HepG2 (cell line): ENCODE results near the gene PRRT2. TPM values are rescaled to one million over a fixed set of nuclear protein-coding genes. Genes with fewer than 3 reads are reported as not detected.

ENCODE experiments used
- ATAC-seq: fragments of 200-7000 bp; cut with Tn5 transposase; 3 replicates; pipeline ENCODE4 v1.9.1; 2020; ENCODE audit warnings: mild to moderate bottlenecking, moderate library complexity
- BruUV-seq: library from RNA; stranded (reverse); fragments of 400-500 nt; replicated peaks from 2 replicates; lab custom pipeline; 2021; lab: Mats Ljungman, UMichigan
- CTCF ChIA-PET: fragments of 300-600 bp; formaldehyde crosslinking; extraction: SDS; loops from one replicate; lab custom pipeline; 2021; ENCODE audit warnings: low total read pairs, inconsistent platforms, low intra/inter-chr PET ratio; lab: Yijun Ruan, JAX
- POLR2A ChIA-PET: fragments of 350-600 bp; sonication (Branson Sonifier 250); formaldehyde crosslinking; loops from one replicate; lab custom pipeline; 2020; ENCODE audit warnings: antibody characterized with exemption, inconsistent platforms; lab: Yijun Ruan, JAX
- DNase-seq: peaks from one replicate; pipeline ENCODE4 v3.0.0-alpha.2; 2015; ENCODE audit warnings: low spot score
- FAIRE-seq: peaks from 3 replicates; lab custom pipeline; 2011; peaks lifted over from hg19 to GRCh38; lab: Jason Lieb, UNC
- H2AFZ ChIP-seq: one replicate; pipeline ENCODE4 v1.6.1; 2011; ENCODE audit warnings: low read length, inconsistent platforms
- H3K27ac ChIP-seq: fragments of 300-600 bp; 3 replicates; pipeline ENCODE4 v1.8.0; 2011; ENCODE audit warnings: mixed run types, mild to moderate bottlenecking, mixed read lengths, low read length, inconsistent platforms; ENCODE audit not compliant: insufficient read depth; ENCODE audit errors: extremely low read length
- H3K27me3 ChIP-seq, 2 experiments: fragments of 200-600 bp in 1 of 2; 2 replicates in 1 of 2; 3 replicates in 1 of 2; pipeline versions ENCODE4 v1.6.0 to v1.8.0; 2011; ENCODE audit warnings: low read length in 2 of 2, mild to moderate bottlenecking in 2 of 2, moderate library complexity in 2 of 2, inconsistent platforms in 1 of 2; ENCODE audit not compliant: insufficient read depth in 2 of 2, control insufficient read depth in 1 of 2
- H3K36me3 ChIP-seq, 2 experiments: fragments of 200-600 bp in 1 of 2; replicated peaks in 1 of 2; 2 replicates in 1 of 2; 3 replicates in 1 of 2; pipeline versions ENCODE4 v1.5.1 to v1.8.0; 2011; ENCODE audit warnings: low read length in 2 of 2, inconsistent platforms in 1 of 2; ENCODE audit not compliant: insufficient read depth in 2 of 2, control insufficient read depth in 1 of 2
- H3K4me1 ChIP-seq: 2 replicates; pipeline ENCODE4 v1.5.1; 2012; ENCODE audit warnings: low read length, inconsistent platforms; ENCODE audit not compliant: insufficient read depth
- H3K4me2 ChIP-seq: 2 replicates; pipeline ENCODE4 v1.6.0; 2011; ENCODE audit warnings: low read depth, low read length, inconsistent platforms
- H3K4me3 ChIP-seq, 3 experiments: fragments of 200-600 bp in 1 of 3; sonication (generic), shearing (Covaris generic) in 1 of 3; replicated peaks in 1 of 3; 2 replicates each; pipeline ENCODE4 v1.5.1; 2011 to 2016; ENCODE audit warnings: low read length in 3 of 3, inconsistent platforms in 2 of 3, low read depth in 2 of 3, mild to moderate bottlenecking in 2 of 3, control low read depth in 1 of 3, mixed read lengths in 1 of 3; ENCODE audit not compliant: insufficient read depth in 1 of 3
- H3K79me2 ChIP-seq: one replicate; pipeline ENCODE4 v1.6.1; 2011; ENCODE audit warnings: low read length, inconsistent platforms; ENCODE audit not compliant: insufficient read depth
- H3K9ac ChIP-seq: 2 replicates; pipeline ENCODE4 v1.6.0; 2011; ENCODE audit warnings: mild to moderate bottlenecking, low read depth, low read length, inconsistent platforms; ENCODE audit not compliant: insufficient read depth
- H3K9me3 ChIP-seq: 2 replicates; pipeline ENCODE4 v1.5.1; 2012; ENCODE audit warnings: mild to moderate bottlenecking, low read length
- H4K20me1 ChIP-seq: 2 replicates; pipeline ENCODE4 v1.6.0; 2011; ENCODE audit warnings: inconsistent platforms, mild to moderate bottlenecking, low read length, moderate library complexity; ENCODE audit not compliant: insufficient read depth
- AGO2 ChIP-seq: fragments of 200-400 bp; formaldehyde crosslinking; optimal IDR thresholded peaks from 2 replicates; pipeline ENCODE3; 2017; ENCODE audit warnings: mild to moderate bottlenecking, low read depth, low read length, moderate library complexity
- BCL3 ChIP-seq: sonication (generic); formaldehyde crosslinking; IDR thresholded peaks from 2 replicates; pipeline ENCODE4 v1.5.1; 2020; ENCODE audit warnings: mild to moderate bottlenecking, missing genetic modification reagents, moderate library complexity
- CEBPG ChIP-seq: IDR thresholded peaks from 2 replicates; pipeline ENCODE4 v1.6.1; 2016
- CTCF ChIP-seq: sonication (generic); formaldehyde crosslinking; IDR thresholded peaks from 2 replicates; pipeline ENCODE4 v1.5.0; 2020; ENCODE audit warnings: mild to moderate bottlenecking, missing genetic modification reagents, moderate library complexity
- ELF3 ChIP-seq: IDR thresholded peaks from 2 replicates; pipeline ENCODE4 v1.6.1; 2016; ENCODE audit warnings: missing genetic modification reagents, missing compliant biosample characterization
- GLI4 ChIP-seq: sonication (generic); formaldehyde crosslinking; IDR thresholded peaks from 2 replicates; pipeline ENCODE4 v1.5.1; 2020; ENCODE audit warnings: missing genetic modification reagents, mild to moderate bottlenecking, moderate library complexity, borderline replicate concordance
- HOXA9 ChIP-seq: sonication (generic); formaldehyde crosslinking; IDR thresholded peaks from 2 replicates; pipeline ENCODE4 v1.8.1; 2022; ENCODE audit warnings: missing genetic modification reagents, mild to moderate bottlenecking, moderate library complexity, borderline replicate concordance
- MED8 ChIP-seq: sonication (generic); formaldehyde crosslinking; IDR thresholded peaks from 2 replicates; pipeline ENCODE4 v1.8.1; 2023; ENCODE audit warnings: mild to moderate bottlenecking, missing genetic modification reagents; ENCODE audit not compliant: insufficient replicate concordance
- NFIC ChIP-seq: IDR thresholded peaks from 2 replicates; pipeline ENCODE4 v1.6.1; 2012; ENCODE audit warnings: mild to moderate bottlenecking, low read length, inconsistent platforms
- PRDM10 ChIP-seq: sonication (generic); formaldehyde crosslinking; IDR thresholded peaks from 2 replicates; pipeline ENCODE4 v1.4.0; 2020; ENCODE audit warnings: low read depth, missing genetic modification reagents
- RNF2 ChIP-seq: fragments of 450-650 bp; conservative IDR thresholded peaks from 2 replicates; pipeline ENCODE4 v1.6.1; 2016; ENCODE audit warnings: low read depth
- SAFB2 ChIP-seq: sonication (generic); formaldehyde crosslinking; IDR thresholded peaks from 2 replicates; pipeline ENCODE4 v1.5.1; 2020; ENCODE audit warnings: missing genetic modification reagents, low read depth, mild to moderate bottlenecking, borderline replicate concordance
- THAP8 ChIP-seq: sonication (generic); formaldehyde crosslinking; IDR thresholded peaks from 2 replicates; pipeline ENCODE4 v1.5.1; 2020; ENCODE audit warnings: missing genetic modification reagents, mild to moderate bottlenecking, borderline replicate concordance
- ZBTB20 ChIP-seq: sonication (generic); formaldehyde crosslinking; IDR thresholded peaks from 2 replicates; pipeline ENCODE4 v1.8.1; 2023; ENCODE audit warnings: missing genetic modification reagents, low read depth, mild to moderate bottlenecking, borderline replicate concordance
- ZNF33B ChIP-seq: sonication (generic); formaldehyde crosslinking; IDR thresholded peaks from 2 replicates; pipeline ENCODE4 v1.5.1; 2020; ENCODE audit warnings: mild to moderate bottlenecking, missing genetic modification reagents
- ZSCAN25 ChIP-seq: sonication (generic); formaldehyde crosslinking; IDR thresholded peaks from 2 replicates; pipeline ENCODE4 v1.8.0; 2022; ENCODE audit warnings: mild to moderate bottlenecking, missing genetic modification reagents
- WGBS: methylation state at CpG from one replicate; pipeline ENCODE4 v1.1.6; 2017; ENCODE audit warnings: low lambda C conversion rate; 5-methylcytosine and 5-hydroxymethylcytosine counted together
- in situ Hi-C: cut with HindIII; loops from 2 replicates; pipeline ENCODE4 v1.10.0; 2017; ENCODE audit warnings: low pct_unique_long_range_greater_than_20kb; ENCODE audit not compliant: extremely low pct_ligation_motif_present
- intact Hi-C: fragments of 100-400 bp; cut with micrococcal nuclease; formaldehyde crosslinking; loops from one replicate; pipeline ENCODE4 v1.10.0; 2022; ENCODE audit not compliant: unreplicated experiment
- polyA plus RNA-seq, 8 experiments: library from polyadenylated mRNA; depleted of rRNA in 3 of 8; stranded (reverse) in 7 of 8; unstranded in 1 of 8; fragments of >200 nt; fragmentation: Illumina TruSeq in 4 of 8; extraction: Trizol in 4 of 8; gene quantifications; 2 replicates each; pipeline versions ENCODE4 v1.2.1 to v1.2.3, GENCODE V29; 2011 to 2016; ENCODE audit warnings: low read depth in 4 of 8, missing spikeins in 1 of 8, mixed read lengths in 1 of 8; ENCODE audit not compliant: insufficient read depth in 1 of 8
- total RNA-seq, 5 experiments: library from RNA; depleted of rRNA; stranded (reverse); fragments of >200 nt; fragmentation: Illumina TruSeq; extraction: Trizol; gene quantifications; 2 replicates each; pipeline ENCODE4 v1.2.3, GENCODE V29; 2016; ENCODE audit warnings: low read depth in 1 of 5

The PRRT2 gene
- total and polyA plus RNA-seq, 2 of the 13 experiments (the other 11 are each of a cell fraction or from before 2014, with no cell fraction given) = 0.51 to 1.1 TPM

- no peak for DNase-seq
- ChIA-PET CTCF (no interaction called here), POLR2A (interaction anchor here (0.7 to 4.3 kb wide), 9 partner anchors 12 to 130 kb away, joined by 4 to 56 read pairs (median 16); partner anchors contain the start of genes ASPHD1, CDIPT, KIF22 and MVP)
- Histone ChIP-seq H3K27me3 (peaks cover 0 to 12% of the 10 kb centered on the region in 2 experiments; a peak in 2 of 5 replicates), H3K79me2 (peaks cover 22% of the 10 kb centered on the region), H3K4me1 (peaks cover 70% of the 10 kb centered on the region), H4K20me1 (peaks cover 23% of the 10 kb centered on the region; the same call in 1 of the 2 replicates), H2AFZ (no peak overlapping the region), H3K4me2 (peak overlapping the region; percentile 88), H3K9ac (peak overlapping the region; percentile 78; the same call in 1 of the 2 replicates), H3K4me3 (peak overlapping the region in 2 of 3 experiments; percentile 63 to 85; a peak in 3 of 6 replicates), H3K36me3 (peaks cover 6 to 27% of the 10 kb centered on the region in 2 experiments), H3K27ac (peak overlapping the region; percentile 77), H3K9me3 (no peaks in the 10 kb centered on the region)
- FAIRE-seq = no peak
- no peak for ATAC-seq
- in situ Hi-C loops (loop anchor here (25.0 kb wide), 1 partner anchor 853 kb away; the partner anchor contains the start of genes FBRS and PRR14), intact Hi-C loops (no loop called here)
- WGBS = 96% methylated on average over 17 of the region's 31 CpGs
- no TSS peak for BruUV-seq
- peak; percentile 91 for TF ChIP-seq AGO2
- no peak for TF ChIP-seq ZNF33B (CRISPR knock-in tag)
- TF ChIP-seq GLI4 = no peak
- no peak for TF ChIP-seq RNF2
- TF ChIP-seq ZSCAN25 = no peak
- no peak for TF ChIP-seq BCL3
- no peak for TF ChIP-seq SAFB2 (CRISPR knock-in tag)
- TF ChIP-seq THAP8 = no peak
- TF ChIP-seq PRDM10 (CRISPR knock-in tag) = no peak
- TF ChIP-seq MED8 = no peak
- no peak for TF ChIP-seq ELF3 (CRISPR knock-in tag)
- no peak for TF ChIP-seq CEBPG (CRISPR knock-in tag)
- 0 out of 2 replicates have a peak, but pooled peaks have one; percentile 10 for TF ChIP-seq HOXA9 (CRISPR knock-in tag)
- TF ChIP-seq ZBTB20 (CRISPR knock-in tag) = no peak
- no peak for TF ChIP-seq CTCF (CRISPR knock-in tag)
- TF ChIP-seq NFIC = no peak
Observed at GRCh38 chr16:29809031-29809747, 2.8 kb upstream of the PRRT2 start.
